Activated B cell treated with CpG ODN at 0.5 μM for 24 hours (primary cell): ENCODE data around the gene SIPA1. TPM values are rescaled to one million over a fixed set of nuclear protein-coding genes. Genes with fewer than 3 reads are reported as not detected.

Experiments
- ATAC-seq: fragments of 200-7000 bp; cut with Tn5 transposase; one replicate; pipeline ENCODE4 v1.10.0; 2021; ENCODE audit warnings: low read depth, mild to moderate bottlenecking, moderate library complexity
- CTCF ChIA-PET: fragments of 350-600 bp; sonication (Branson Sonifier 250); formaldehyde crosslinking; loops from one replicate; lab custom pipeline; 2021; ENCODE audit warnings: antibody characterized with exemption; lab: Charles Lee
- POLR2A ChIA-PET: fragments of 350-600 bp; sonication (Branson Sonifier 250); formaldehyde crosslinking; loops from one replicate; lab custom pipeline; 2021; ENCODE audit warnings: antibody characterized with exemption; lab: Charles Lee
- DNase-seq: peaks from one replicate; pipeline ENCODE4 v3.0.0; 2022
- H3K27ac Mint-ChIP-seq: one replicate; pipeline ENCODE4 v1.8.0; 2020; ENCODE audit warnings: mixed read lengths
- H3K27me3 Mint-ChIP-seq: one replicate; pipeline ENCODE4 v1.8.0; 2021; ENCODE audit warnings: mixed read lengths
- H3K36me3 Mint-ChIP-seq: one replicate; pipeline ENCODE4 v1.8.0; 2021; ENCODE audit warnings: low read depth, mixed read lengths
- H3K4me1 Mint-ChIP-seq: one replicate; pipeline ENCODE4 v1.8.0; 2021; ENCODE audit warnings: mixed read lengths
- H3K4me3 Mint-ChIP-seq: one replicate; pipeline ENCODE4 v1.8.0; 2020; ENCODE audit warnings: mild to moderate bottlenecking, mixed read lengths
- H3K9me3 Mint-ChIP-seq: one replicate; pipeline ENCODE4 v1.8.0; 2020; ENCODE audit warnings: mixed read lengths
- CTCF ChIP-seq: fragments of 200-600 bp; IDR thresholded peaks from one replicate; pipeline ENCODE4 v1.8.0; 2022; ENCODE audit warnings: antibody characterized with exemption, mild to moderate bottlenecking
- intact Hi-C: fragments of 100-400 bp; cut with micrococcal nuclease; formaldehyde crosslinking; loops from one replicate; pipeline ENCODE4 v1.15.1; 2024
- total RNA-seq: library from RNA; stranded (reverse); gene quantifications from 2 replicates; pipeline ENCODE4 v1.2.3, GENCODE V29; 2022

The SIPA1 gene
- total RNA-seq, 1 donor from 2014 or later = 252 TPM

- Mint-ChIP-seq H3K27me3 (no peaks in the 10 kb centered on the region), H3K36me3 (peaks cover 63% of the 10 kb centered on the region), H3K4me1 (peaks cover 66% of the 10 kb centered on the region), H3K9me3 (no peaks in the 10 kb centered on the region), H3K27ac (peak overlapping the region; percentile 83), H3K4me3 (peak overlapping the region; percentile 97)
- ATAC-seq = no peak
- CTCF ChIA-PET = interaction anchor here (0.9 to 2.9 kb wide), 3 partner anchors 13 to 72 kb away, joined by 4 to 14 read pairs (median 6); no protein-coding TSS in a partner anchor
- no peak for TF ChIP-seq CTCF
- POLR2A ChIA-PET = interaction anchor here (0.6 to 8.5 kb wide), 15 partner anchors 9 to 854 kb away, joined by 3 to 108 read pairs (median 7); partner anchors contain the start of genes CFL1, EHBP1L1, FAM89B and KCNK7
- intact Hi-C loops = no loop called here
- no peak for DNase-seq
Observed at GRCh38 chr11:65612691-65613090, 25.2 kb upstream of the SIPA1 start.

GRCh38 chr11:65613091-65613928, 24.6 kb upstream of the SIPA1 start:
- TF ChIP-seq CTCF = no peak
- peaks cover 66% of the 10 kb centered on the region for H3K4me1 Mint-ChIP-seq
- no peaks in the 10 kb centered on the region for H3K27me3 Mint-ChIP-seq
- no peaks in the 10 kb centered on the region for H3K9me3 Mint-ChIP-seq
- peaks cover 61% of the 10 kb centered on the region for H3K36me3 Mint-ChIP-seq
- ChIA-PET CTCF (interaction anchor here (0.9 to 2.9 kb wide), 3 partner anchors 13 to 73 kb away, joined by 4 to 14 read pairs (median 6); no protein-coding TSS in a partner anchor), POLR2A (interaction anchor here (0.5 to 8.5 kb wide), 19 partner anchors 10 to 276 kb away, joined by 3 to 108 read pairs (median 6); partner anchors contain the start of genes CCDC85B, CFL1, EHBP1L1 and FAM89B)
- intact Hi-C loops = no loop called here
- DNase-seq = no peak
- ATAC-seq = no peak
- H3K27ac Mint-ChIP-seq = peak overlapping the region; percentile 83
- peak overlapping the region; percentile 97 for H3K4me3 Mint-ChIP-seq

GRCh38 chr11:65615229-65615949, 22.5 kb upstream of the SIPA1 start, which contains the start of gene PCNX3:
PCNX3 (plus strand) TSS chr11:65615776; CDS start chr11:65616312, 536 bp downstream.
- CTCF ChIA-PET = interaction anchor here (0.9 to 2.9 kb wide), 9 partner anchors 21 to 245 kb away, joined by 3 to 14 read pairs (median 5); partner anchors contain the start of genes FAM89B, MUS81, RELA and SCYL1
- intact Hi-C loops = loop anchor here (1.0 to 5.0 kb wide), 12 partner anchors 25 to 732 kb away; partner anchors contain the start of genes B4GAT1, BANF1, BRMS1 and C11orf68
- POLR2A ChIA-PET = interaction anchor here (0.7 to 8.5 kb wide), 38 partner anchors 8 to 1228 kb away, joined by 3 to 108 read pairs (median 5); partner anchors contain the start of genes ARL2, BANF1, CCDC85B and CFL1
- no peak for TF ChIP-seq CTCF
- peak within 1 kb of the TSS; percentile 97 for H3K4me3 Mint-ChIP-seq
- ATAC-seq (peak; percentile 90), DNase-seq (peak; percentile 96)
- peak within 1 kb of the TSS; percentile 96 for H3K27ac Mint-ChIP-seq
- H3K36me3 Mint-ChIP-seq = peaks cover 59% of the 10 kb centered on the region
- peaks cover 58% of the 10 kb centered on the region for H3K4me1 Mint-ChIP-seq
- H3K27me3 Mint-ChIP-seq = no peaks in the 10 kb centered on the region
- H3K9me3 Mint-ChIP-seq = no peaks in the 10 kb centered on the region

GRCh38 chr11:65615950-65616574, 21.8 kb upstream of the SIPA1 start:
- ChIA-PET POLR2A (interaction anchor here (1.0 to 8.5 kb wide), 23 partner anchors 9 to 481 kb away, joined by 3 to 108 read pairs (median 7); partner anchors contain the start of genes CCDC85B, CFL1, DPF2 and EHBP1L1), CTCF (interaction anchor here (0.9 to 1.4 kb wide), 4 partner anchors 10 to 244 kb away, joined by 3 to 5 read pairs (median 4); partner anchors contain the start of gene MUS81)
- peaks cover 57% of the 10 kb centered on the region for H3K36me3 Mint-ChIP-seq
- no peaks in the 10 kb centered on the region for H3K9me3 Mint-ChIP-seq
- no peak for ATAC-seq
- H3K27me3 Mint-ChIP-seq = no peaks in the 10 kb centered on the region
- H3K4me1 Mint-ChIP-seq = peaks cover 52% of the 10 kb centered on the region
- intact Hi-C loops = loop anchor here (1.0 to 5.0 kb wide), 12 partner anchors 24 to 731 kb away; partner anchors contain the start of genes B4GAT1, BANF1, BRMS1 and C11orf68
- peak overlapping the region; percentile 97 for H3K4me3 Mint-ChIP-seq
- no peak for DNase-seq
- H3K27ac Mint-ChIP-seq = peak overlapping the region; percentile 96
- no peak for TF ChIP-seq CTCF
